Mesendoderm (in vitro differentiated cells): ENCODE results near the gene SLC66A1.

ENCODE experiments used
- DNase-seq: peaks from one replicate; pipeline ENCODE4 v3.0.0; 2013
- H2AK5ac ChIP-seq: 2 replicates; pipeline ENCODE4 v1.6.1; 2013; ENCODE audit warnings: low read length, inconsistent platforms
- H2BK120ac ChIP-seq: 2 replicates; pipeline ENCODE4 v1.6.1; 2013; ENCODE audit warnings: low read depth, mild to moderate bottlenecking, low read length, moderate library complexity, mixed read lengths
- H2BK15ac ChIP-seq: replicated peaks from 2 replicates; pipeline ENCODE4 v1.6.1; 2013; ENCODE audit warnings: low read depth, mild to moderate bottlenecking, moderate library complexity
- H2BK5ac ChIP-seq: 2 replicates; pipeline ENCODE4 v1.6.1; 2013; ENCODE audit warnings: low read length, inconsistent platforms
- H3K18ac ChIP-seq: 2 replicates; pipeline ENCODE4 v1.6.1; 2013; ENCODE audit warnings: mild to moderate bottlenecking, low read length, mixed read lengths
- H3K23ac ChIP-seq: one replicate; pipeline ENCODE4 v1.6.1; 2013; ENCODE audit warnings: low read length
- H3K27ac ChIP-seq: 2 replicates; pipeline ENCODE4 v1.5.1; 2013; ENCODE audit warnings: low read depth, mild to moderate bottlenecking, inconsistent platforms, low read length, moderate library complexity
- H3K27me3 ChIP-seq: 2 replicates; pipeline ENCODE4 v1.6.1; 2013; ENCODE audit warnings: low read length, control low read depth, mild to moderate bottlenecking, inconsistent platforms; ENCODE audit not compliant: insufficient read depth, poor library complexity
- H3K36me3 ChIP-seq: 2 replicates; pipeline ENCODE4 v1.6.1; 2013; ENCODE audit warnings: low read length, inconsistent platforms; ENCODE audit not compliant: control insufficient read depth, insufficient read depth
- H3K4ac ChIP-seq: one replicate; pipeline ENCODE4 v1.6.1; 2013; ENCODE audit warnings: low read depth, mild to moderate bottlenecking, low read length, moderate library complexity
- H3K4me1 ChIP-seq: 2 replicates; pipeline ENCODE4 v1.6.1; 2013; ENCODE audit warnings: low read depth, low read length, inconsistent platforms; ENCODE audit not compliant: control insufficient read depth
- H3K4me2 ChIP-seq: 2 replicates; pipeline ENCODE4 v1.6.1; 2013; ENCODE audit warnings: low read length
- H3K4me3 ChIP-seq: 2 replicates; pipeline ENCODE4 v1.5.1; 2013; ENCODE audit warnings: mild to moderate bottlenecking, low read length
- H3K56ac ChIP-seq: one replicate; pipeline ENCODE4 v1.6.1; 2013; ENCODE audit warnings: low read length
- H3K79me1 ChIP-seq: 2 replicates; pipeline ENCODE4 v1.6.1; 2013; ENCODE audit warnings: low read length, inconsistent platforms
- H3K79me2 ChIP-seq: 2 replicates; pipeline ENCODE4 v1.6.1; 2013; ENCODE audit warnings: mild to moderate bottlenecking, low read length; ENCODE audit not compliant: control insufficient read depth, insufficient read depth
- H3K9ac ChIP-seq: 2 replicates; pipeline ENCODE4 v1.6.1; 2013; ENCODE audit warnings: low read length, inconsistent platforms
- H4K5ac ChIP-seq: one replicate; pipeline ENCODE4 v1.6.1; 2013; ENCODE audit warnings: low read length
- H4K8ac ChIP-seq: one replicate; pipeline ENCODE4 v1.6.1; 2013; ENCODE audit warnings: low read depth, mild to moderate bottlenecking, control low read depth, low read length, moderate library complexity
- WGBS: extraction: QIAGEN DNeasy Blood & Tissue Kit; methylation state at CpG from one replicate; pipeline ENCODE4 v1.1.7; 2013; ENCODE audit warnings: low lambda C conversion rate, missing lambda C conversion rate; ENCODE audit not compliant: insufficient coverage; ENCODE audit errors: extremely low coverage; 5-methylcytosine and 5-hydroxymethylcytosine counted together

Gene SLC66A1

GRCh38 chr1:19341201-19342061, 29.3 kb downstream of the SLC66A1 start:
- Histone ChIP-seq H3K4me1 (peaks cover 4% of the 10 kb centered on the region), H3K27ac (no peak overlapping the region), H4K8ac (no peak overlapping the region), H3K56ac (no peak overlapping the region), H2BK15ac (no peak overlapping the region), H3K4me2 (no peak overlapping the region), H4K5ac (no peak overlapping the region), H3K23ac (no peak overlapping the region), H2AK5ac (no peak overlapping the region), H2BK120ac (no peak overlapping the region), H3K4ac (no peak overlapping the region), H3K9ac (no peak overlapping the region), H3K18ac (no peak overlapping the region), H3K79me2 (no peaks in the 10 kb centered on the region), H2BK5ac (peak overlapping the region; percentile 17), H3K36me3 (peaks cover 11% of the 10 kb centered on the region), H3K79me1 (no peaks in the 10 kb centered on the region), H3K4me3 (no peak overlapping the region), H3K27me3 (no peaks in the 10 kb centered on the region)
- WGBS = no CpG with 5 or more reads among the region's 25 CpGs
- DNase-seq = peak; percentile 92

GRCh38 chr1:19342062-19342750, 30.1 kb downstream of the SLC66A1 start:
- Histone ChIP-seq H3K18ac (no peak overlapping the region), H3K23ac (no peak overlapping the region), H4K5ac (no peak overlapping the region), H3K27me3 (no peaks in the 10 kb centered on the region), H3K4me2 (no peak overlapping the region), H2BK15ac (no peak overlapping the region), H3K4me3 (no peak overlapping the region), H2BK5ac (no peak overlapping the region), H2AK5ac (no peak overlapping the region), H3K27ac (no peak overlapping the region), H3K36me3 (peaks cover 11% of the 10 kb centered on the region), H3K4ac (no peak overlapping the region), H3K56ac (no peak overlapping the region), H4K8ac (no peak overlapping the region), H3K79me1 (no peaks in the 10 kb centered on the region), H3K9ac (no peak overlapping the region), H3K79me2 (no peaks in the 10 kb centered on the region), H2BK120ac (no peak overlapping the region), H3K4me1 (peaks cover 4% of the 10 kb centered on the region)
- WGBS = no CpG with 5 or more reads among the region's 27 CpGs
- DNase-seq = no peak

GRCh38 chr1:19342894-19343616, 30.9 kb downstream of the SLC66A1 start:
- WGBS = no CpG with 5 or more reads among the region's 33 CpGs
- Histone ChIP-seq H3K4ac (no peak overlapping the region), H3K36me3 (peaks cover 11% of the 10 kb centered on the region)

GRCh38 chr1:19343617-19344350, 31.7 kb downstream of the SLC66A1 start:
- WGBS = no CpG with 5 or more reads among the region's 20 CpGs

More at GRCh38 chr1:19342894-19343616, 30.9 kb downstream of the SLC66A1 start:
- H4K8ac ChIP-seq = no peak overlapping the region
- H3K18ac ChIP-seq = no peak overlapping the region
- no peak overlapping the region for H2BK5ac ChIP-seq
- no peaks in the 10 kb centered on the region for H3K27me3 ChIP-seq
- H3K79me2 ChIP-seq = no peaks in the 10 kb centered on the region
- no peak overlapping the region for H2BK15ac ChIP-seq
- H3K4me1 ChIP-seq = peaks cover 4% of the 10 kb centered on the region
- no peaks in the 10 kb centered on the region for H3K79me1 ChIP-seq
- H4K5ac ChIP-seq = no peak overlapping the region
- no peak overlapping the region for H3K27ac ChIP-seq
- H3K9ac ChIP-seq = no peak overlapping the region
- DNase-seq = no peak
- H3K23ac ChIP-seq = no peak overlapping the region
- no peak overlapping the region for H3K4me2 ChIP-seq
- H2BK120ac ChIP-seq = no peak overlapping the region
- no peak overlapping the region for H2AK5ac ChIP-seq
- H3K56ac ChIP-seq = no peak overlapping the region
- H3K4me3 ChIP-seq = no peak overlapping the region

GRCh38 chr1:19344372-19344810, 32.3 kb downstream of the SLC66A1 start:
- no peak overlapping the region for H3K4ac ChIP-seq
- H2AK5ac ChIP-seq = no peak overlapping the region
- H3K4me2 ChIP-seq = no peak overlapping the region
- no peaks in the 10 kb centered on the region for H3K79me1 ChIP-seq
- no peak overlapping the region for H4K5ac ChIP-seq
- no peak overlapping the region for H3K18ac ChIP-seq
- no peak overlapping the region for H2BK15ac ChIP-seq
- H3K27ac ChIP-seq = no peak overlapping the region
- no CpG with 5 or more reads among the region's 12 CpGs for WGBS
- DNase-seq = peak; percentile 56
- no peak overlapping the region for H3K23ac ChIP-seq
- H2BK120ac ChIP-seq = no peak overlapping the region
- H3K56ac ChIP-seq = no peak overlapping the region
- H3K9ac ChIP-seq = no peak overlapping the region
- no peaks in the 10 kb centered on the region for H3K79me2 ChIP-seq
- no peak overlapping the region for H3K4me3 ChIP-seq
- H3K4me1 ChIP-seq = peaks cover under 1% of the 10 kb centered on the region
- H3K36me3 ChIP-seq = peaks cover 11% of the 10 kb centered on the region
- H3K27me3 ChIP-seq = no peaks in the 10 kb centered on the region
- no peak overlapping the region for H2BK5ac ChIP-seq
- H4K8ac ChIP-seq = no peak overlapping the region

More at GRCh38 chr1:19343617-19344350, 31.7 kb downstream of the SLC66A1 start:
- no peak overlapping the region for H3K4ac ChIP-seq
- H3K36me3 ChIP-seq = peaks cover 11% of the 10 kb centered on the region
- H3K4me1 ChIP-seq = peaks cover 2% of the 10 kb centered on the region
- no peak overlapping the region for H3K56ac ChIP-seq
- no peak overlapping the region for H4K5ac ChIP-seq
- H4K8ac ChIP-seq = no peak overlapping the region
- no peak overlapping the region for H3K18ac ChIP-seq
- no peak overlapping the region for H2BK15ac ChIP-seq
- no peak overlapping the region for H2BK5ac ChIP-seq
- H3K27ac ChIP-seq = no peak overlapping the region
- H2BK120ac ChIP-seq = no peak overlapping the region
- no peak overlapping the region for H3K4me3 ChIP-seq
- H3K79me2 ChIP-seq = no peaks in the 10 kb centered on the region
- H3K23ac ChIP-seq = no peak overlapping the region
- no peak for DNase-seq
- H2AK5ac ChIP-seq = no peak overlapping the region
- H3K9ac ChIP-seq = no peak overlapping the region
- H3K79me1 ChIP-seq = no peaks in the 10 kb centered on the region
- no peak overlapping the region for H3K4me2 ChIP-seq
- no peaks in the 10 kb centered on the region for H3K27me3 ChIP-seq
